ENCODE data around the gene LGALS3. TPM values are rescaled to one million over a fixed set of nuclear protein-coding genes. Genes with fewer than 3 reads are reported as not detected.

Gene LGALS3
- total RNA-seq, 1 donor from 2014 or later = 114 TPM

DNA sequence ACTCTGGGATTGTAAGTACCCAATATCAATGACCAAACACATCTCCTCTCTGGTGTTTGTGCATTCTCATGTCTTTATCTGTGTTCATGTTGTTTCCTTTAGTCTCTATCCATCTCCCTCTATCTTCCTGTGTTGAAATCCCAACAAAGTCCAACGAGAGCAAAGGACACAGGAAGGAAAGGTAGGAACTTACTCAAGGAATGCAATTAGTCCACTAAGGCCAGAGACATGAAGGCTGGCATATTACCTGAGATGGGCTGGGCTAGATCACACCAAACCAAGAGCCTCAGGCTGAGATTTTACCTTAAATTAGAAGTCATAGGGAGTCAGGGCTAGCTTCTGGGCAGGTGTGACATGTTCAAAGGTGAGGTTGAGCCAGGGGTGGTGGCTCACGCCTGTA lies 14.3 kb upstream of the LGALS3 start:
- DNase-seq (ENCODE audit: low read depth) = no peak

DNA sequence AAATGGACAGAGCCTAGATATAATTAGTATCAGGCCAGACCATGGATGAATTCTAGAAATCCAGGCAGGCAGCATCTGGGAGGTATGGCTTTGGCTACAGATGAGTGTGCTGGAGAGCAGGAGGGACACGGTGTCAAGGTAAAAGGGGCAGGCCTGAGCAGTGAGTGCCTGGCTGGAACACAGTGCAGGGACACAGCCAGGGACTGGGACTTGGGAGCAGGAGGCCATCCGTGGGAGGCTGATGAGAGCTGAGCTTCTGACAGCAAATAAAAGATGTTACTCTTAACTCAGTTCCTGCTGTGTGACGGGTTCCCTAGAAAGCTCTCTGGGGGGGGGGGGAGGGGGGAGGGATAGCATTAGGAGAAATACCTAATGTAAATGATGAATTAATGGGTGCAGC lies 13.6 kb upstream of the LGALS3 start:
- DNase-seq (ENCODE audit: low read depth) = no peak

DNA sequence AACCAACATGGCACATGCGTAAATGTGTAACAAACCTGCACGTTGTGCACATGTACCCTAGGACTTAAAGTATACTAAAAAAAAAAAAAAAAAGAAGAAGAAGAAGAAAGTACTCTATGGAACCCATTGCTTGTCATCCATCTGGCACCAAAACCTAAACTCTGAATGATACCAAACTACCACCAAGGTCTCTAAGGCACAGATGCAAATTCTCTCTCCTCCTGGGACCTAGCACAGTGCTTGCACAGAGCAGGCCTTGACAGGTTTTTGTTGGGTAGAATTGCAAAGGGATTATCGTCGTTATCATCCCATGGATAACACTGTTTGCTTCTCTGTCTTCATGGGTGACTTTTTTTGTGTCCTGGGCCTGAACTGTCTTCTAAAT lies 13.2 kb upstream of the LGALS3 start:
- no peak for DNase-seq (ENCODE audit: low read depth)

- peak; percentile 78 for DNase-seq (ENCODE audit: low read depth)
Measured at GRCh38 chr14:55116246-55117030, 12.6 kb upstream of the LGALS3 start.

GRCh38 chr14:55117803-55118441 lies 11.1 kb upstream of the LGALS3 start:
- no peak for DNase-seq (ENCODE audit: low read depth)

GRCh38 chr14:55118761-55119160 lies 10.3 kb upstream of the LGALS3 start:
- no peak for DNase-seq (ENCODE audit: low read depth)

DNA sequence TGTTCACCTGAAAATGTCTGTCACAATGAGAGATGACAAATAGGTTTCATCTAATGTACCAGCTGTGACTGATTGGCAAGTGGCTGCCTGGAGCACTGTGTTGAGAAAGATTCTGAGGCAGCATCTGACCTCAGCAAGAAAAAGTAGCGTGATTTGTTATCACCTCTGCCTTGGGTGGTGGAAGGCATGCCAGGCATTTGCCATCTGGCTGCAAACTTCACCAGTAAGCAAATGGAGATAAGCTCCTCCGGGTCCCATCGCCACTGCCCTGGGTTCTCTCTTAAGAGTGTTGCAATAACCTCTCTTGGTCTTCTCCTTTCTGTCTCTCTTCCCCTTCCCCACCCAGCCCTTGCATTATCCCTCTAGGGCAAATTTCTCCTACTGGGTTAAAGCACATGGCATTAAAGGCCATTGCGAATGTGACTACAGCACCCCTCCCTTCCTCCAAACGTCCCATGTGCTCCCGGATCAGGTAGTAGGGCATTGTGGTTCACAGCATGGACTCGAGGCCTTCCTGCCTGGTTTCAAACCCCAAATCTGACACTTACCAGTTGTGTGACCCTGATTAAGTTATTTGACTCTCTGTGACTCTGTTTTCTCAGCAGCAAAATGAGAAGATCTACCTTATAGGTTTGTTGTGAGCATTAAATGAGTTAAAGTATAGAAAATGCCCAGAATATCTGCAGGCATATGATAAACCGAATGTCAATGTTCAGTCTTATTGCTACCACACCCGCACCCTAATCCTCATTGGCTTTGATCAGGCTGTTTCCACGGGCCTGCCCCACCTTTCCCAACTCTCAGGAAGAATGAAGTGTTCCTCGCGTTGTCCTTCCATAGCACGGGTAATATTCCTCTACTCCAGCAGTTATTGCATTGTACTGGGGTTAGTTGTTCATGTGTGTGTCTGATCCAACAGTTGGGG lies 8.2 kb upstream of the LGALS3 start:
- no peak for DNase-seq (ENCODE audit: low read depth)

- no peak for DNase-seq (ENCODE audit: low read depth)
Measured at GRCh38 chr14:55121628-55122439, 7.2 kb upstream of the LGALS3 start.

DNA sequence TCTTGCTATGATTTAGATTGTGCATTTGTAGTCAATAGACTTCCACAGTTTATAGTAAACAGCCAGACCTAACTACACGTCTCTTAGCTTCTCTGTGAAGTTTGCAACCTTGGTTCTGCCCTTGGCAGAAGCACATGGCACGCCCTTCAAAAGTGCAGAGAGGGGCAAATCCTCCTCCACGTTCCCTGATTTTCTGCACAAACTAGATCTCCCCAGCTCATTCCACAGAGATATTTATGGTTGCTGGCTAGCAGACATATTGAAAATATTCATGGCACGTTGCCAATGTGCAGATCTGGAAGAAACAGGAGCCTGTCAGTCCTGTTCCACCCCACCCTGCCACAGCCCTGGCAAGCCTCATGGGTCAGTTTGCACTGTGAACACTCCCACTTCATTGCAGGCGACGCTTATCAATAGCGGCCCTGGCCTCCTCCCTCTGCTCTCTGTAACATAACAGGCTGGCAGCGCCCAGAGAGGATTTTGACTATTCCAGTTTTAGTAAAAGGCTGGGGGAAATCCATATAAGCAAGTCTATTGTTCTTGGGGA lies 6.5 kb upstream of the LGALS3 start:
- peak; percentile 35 for DNase-seq (ENCODE audit: low read depth)

DNA sequence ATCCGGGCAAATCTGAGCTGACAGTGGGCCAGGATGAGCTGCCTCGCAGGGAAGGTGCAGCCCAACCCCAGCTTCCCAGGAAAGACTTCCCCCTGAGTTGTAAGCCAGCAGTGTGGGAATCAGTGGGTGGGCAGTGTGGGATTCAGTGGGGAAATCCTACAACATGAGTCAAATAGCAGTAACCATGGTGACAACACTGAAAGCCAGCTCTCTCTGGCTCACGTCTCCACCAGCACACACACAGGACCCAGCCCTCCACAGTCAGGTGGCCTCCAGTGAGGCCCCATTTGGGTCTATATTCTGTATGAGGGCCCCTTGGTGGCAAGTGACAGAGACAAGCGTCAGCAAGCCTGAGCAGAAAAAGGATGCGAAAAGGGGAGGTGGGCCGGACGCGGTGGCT lies 6.0 kb upstream of the LGALS3 start:
- peak; percentile 96 for DNase-seq (ENCODE audit: low read depth)

- no peak for DNase-seq (ENCODE audit: low read depth)
Measured at GRCh38 chr14:55123852-55124639, 5.0 kb upstream of the LGALS3 start.

DNA sequence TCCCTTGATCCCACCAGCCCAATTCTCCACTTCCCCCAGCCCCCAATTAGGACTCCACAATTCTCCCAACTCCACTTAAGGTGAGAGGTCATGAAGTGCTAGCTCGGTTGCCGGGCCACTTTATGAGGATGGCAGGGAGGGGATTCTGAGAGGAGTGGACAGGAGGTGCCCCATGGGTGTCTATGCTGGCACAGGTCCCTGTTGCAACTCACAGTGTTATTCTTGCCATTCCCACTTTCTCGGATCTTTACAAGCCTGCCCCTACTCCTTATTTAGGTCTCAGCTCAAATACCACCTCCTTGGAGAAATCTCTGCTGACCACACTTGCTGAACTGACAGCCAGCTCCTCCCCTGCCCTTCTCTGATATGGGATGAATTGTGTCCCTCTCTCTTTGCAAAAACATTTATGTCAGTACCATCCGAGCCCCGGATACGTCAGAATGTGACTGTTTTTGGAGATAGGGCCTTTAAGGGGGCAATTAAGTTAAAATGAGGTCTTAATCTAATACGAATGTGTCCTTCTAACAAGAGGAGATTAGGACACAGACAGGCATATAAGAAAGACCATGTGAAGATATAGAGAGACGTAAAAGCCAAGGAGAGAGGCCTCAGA lies 4.2 kb upstream of the LGALS3 start:
- DNase-seq (ENCODE audit: low read depth) = no peak

DNA sequence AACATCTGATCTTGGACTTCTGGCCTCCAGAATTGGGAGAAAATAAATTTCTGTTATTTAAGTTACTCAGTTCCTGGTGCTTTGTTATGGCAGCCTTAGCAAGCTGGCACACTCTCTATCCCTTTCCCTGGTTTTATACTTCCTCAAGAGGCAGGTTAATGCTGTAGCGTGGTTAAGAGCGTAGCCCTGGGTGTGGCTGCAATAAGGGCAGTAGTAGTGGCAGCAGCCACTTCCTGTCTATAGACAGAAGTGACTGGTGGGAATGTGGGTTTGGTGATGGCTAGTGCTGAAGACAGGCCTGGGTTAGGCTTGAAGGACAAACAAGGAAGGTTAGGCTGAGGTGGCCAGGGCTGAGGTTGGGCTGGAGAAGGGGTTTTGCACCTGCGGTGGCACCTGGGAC lies 3.6 kb upstream of the LGALS3 start:
- peak; percentile 33 for DNase-seq (ENCODE audit: low read depth)

GRCh38 chr14:55126034-55126433 lies 3.0 kb upstream of the LGALS3 start:
- DNase-seq (ENCODE audit: low read depth) = no peak

GRCh38 chr14:55126932-55127459 lies 2.1 kb upstream of the LGALS3 start:
- DNase-seq (ENCODE audit: low read depth) = no peak

DNA sequence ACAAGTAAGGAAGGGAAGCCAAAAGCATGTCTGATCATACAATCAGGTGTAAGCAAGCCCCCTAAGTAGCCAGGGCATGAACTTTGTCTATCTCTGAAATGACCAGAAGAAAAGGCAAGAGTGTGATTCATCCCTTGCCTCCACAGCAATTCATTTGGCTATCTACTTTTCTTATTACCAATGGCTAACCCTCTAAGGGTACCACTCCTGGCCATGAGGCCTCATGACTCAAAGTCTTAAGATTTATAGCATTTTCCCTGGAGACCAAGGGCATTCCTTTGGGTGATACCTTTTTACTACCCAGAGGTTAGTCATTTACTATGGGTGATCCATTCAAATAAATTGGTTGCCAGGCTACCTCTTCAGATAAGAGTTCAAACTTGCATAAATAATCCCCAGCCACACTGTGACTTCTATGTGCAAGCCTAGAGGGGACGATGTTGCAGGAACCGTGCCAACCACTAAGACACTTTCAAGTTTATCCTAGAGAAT lies 1.5 kb upstream of the LGALS3 start:
- peak; percentile 99 for DNase-seq (ENCODE audit: low read depth)

DNA sequence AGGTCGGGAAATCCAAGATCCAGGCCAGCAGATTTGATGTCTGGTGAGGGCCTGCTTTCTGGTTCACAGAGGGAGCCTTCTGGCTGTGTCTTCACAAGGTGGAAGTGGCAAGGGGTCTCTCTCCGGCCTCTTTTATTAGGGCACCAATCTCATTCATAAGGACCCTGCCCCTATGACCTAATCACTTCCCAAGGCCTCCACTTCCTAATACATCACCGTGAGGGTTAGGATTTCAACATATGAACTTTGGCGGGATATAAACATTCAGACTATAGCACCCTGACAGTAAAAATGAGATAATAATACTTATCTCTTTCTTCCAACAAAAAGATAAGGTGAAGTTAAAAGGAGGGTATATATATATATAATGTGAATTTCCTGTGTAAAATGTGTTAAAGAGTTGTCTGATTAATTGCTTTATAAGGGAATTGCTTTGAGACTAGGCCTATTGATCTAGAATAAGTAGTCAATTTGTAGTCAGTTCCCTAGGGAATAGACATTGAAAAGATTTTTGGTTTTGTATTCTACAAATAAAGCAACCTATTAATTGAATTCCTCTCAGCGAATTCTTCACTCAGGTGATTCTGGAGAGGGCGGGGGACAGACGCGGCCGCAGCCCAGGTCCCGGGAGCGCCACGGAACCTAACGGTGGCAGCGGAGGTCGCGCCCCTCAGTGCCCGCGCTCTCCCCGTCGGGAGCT lies 516 bp upstream of the LGALS3 start:
- DNase-seq (ENCODE audit: low read depth) = no peak

GRCh38 chr14:55129428-55130195 lies 560 bp downstream of the LGALS3 start:
- peak; percentile 37 for DNase-seq (ENCODE audit: low read depth)

All from renal cortical epithelial cell (primary cell).